GM18508 (cell line): ENCODE measurements around the gene SLC6A5.

Experiments
- ATAC-seq: cut with Tn5 transposase; IDR thresholded peaks from one replicate; pipeline ENCODE4 v1.9.1; 2021; ENCODE audit warnings: moderate number of reproducible peaks; ENCODE audit not compliant: insufficient read depth, unreplicated experiment

SLC6A5 gene

GRCh38 chr11:20668131-20668809 is 68.9 kb downstream of the SLC6A5 start:
- ATAC-seq = no peak

GRCh38 chr11:20668844-20669819 is 69.7 kb downstream of the SLC6A5 start, which contains the start of gene NELL1:
TSS of gene NELL1 (plus strand) at chr11:20669586.
- ATAC-seq = no peak

- ATAC-seq = no peak
Measured at GRCh38 chr11:20669820-20670684, 70.6 kb downstream of the SLC6A5 start.

- no peak for ATAC-seq
Measured at GRCh38 chr11:20670932-20671403, 71.6 kb downstream of the SLC6A5 start.

GRCh38 chr11:20671856-20672546 is 72.6 kb downstream of the SLC6A5 start:
- ATAC-seq = no peak

GRCh38 chr11:20672575-20672974 is 73.2 kb downstream of the SLC6A5 start:
- ATAC-seq = no peak

- ATAC-seq = no peak
Measured at GRCh38 chr11:20676658-20677057, 77.2 kb downstream of the SLC6A5 start.

GRCh38 chr11:20688761-20689160 is 89.4 kb downstream of the SLC6A5 start:
- ATAC-seq = no peak

GRCh38 chr11:20707876-20708275 is 108.5 kb downstream of the SLC6A5 start:
- no peak for ATAC-seq
